Sigmoid colon (tissue), 7 donors: ENCODE measurements around the gene PI3. TPM values are rescaled to one million over a fixed set of nuclear protein-coding genes. Genes with fewer than 3 reads are reported as not detected.

Source experiments
- DNase-seq: peaks from one replicate; pipeline ENCODE4 v3.0.0-alpha.2; 2019
- H3K27ac ChIP-seq, 4 donors: fragments of 200-600 bp; sonication (generic); one replicate each; pipeline ENCODE4 v1.5.1; 2016 to 2019; ENCODE audit warnings: mild to moderate bottlenecking in 1 of 4
- H3K27me3 ChIP-seq, 3 donors: fragments of 200-600 bp; sonication (generic); one replicate each; pipeline ENCODE4 v1.5.1; 2019; ENCODE audit warnings: mild to moderate bottlenecking in 1 of 3
- H3K36me3 ChIP-seq, 4 donors: fragments of 200-600 bp; sonication (generic); one replicate each; pipeline ENCODE4 v1.5.1; 2016 to 2019
- H3K4me1 ChIP-seq, 4 donors: fragments of 200-600 bp; sonication (generic); one replicate each; pipeline ENCODE4 v1.5.1; 2017 to 2019
- H3K4me3 ChIP-seq, 4 donors: fragments of 200-600 bp; sonication (generic); one replicate each; pipeline ENCODE4 v1.5.1; 2017 to 2019; ENCODE audit warnings: mild to moderate bottlenecking in 2 of 4, moderate library complexity in 1 of 4
- H3K9me3 ChIP-seq, 4 donors: fragments of 200-600 bp in 3 of 4; sonication (generic) in 3 of 4; one replicate each; pipeline versions ENCODE4 v1.5.1 to v1.6.1; 2013 to 2019
- EP300 ChIP-seq, 4 donors: sonication (generic); formaldehyde crosslinking; IDR thresholded peaks; one replicate each; pipeline ENCODE4 v1.6.1; 2017; ENCODE audit warnings: antibody characterized with exemption in 4 of 4
- POLR2A ChIP-seq, 2 donors: fragments of 450-650 bp; IDR thresholded peaks; one replicate each; pipeline ENCODE4 v1.6.1; 2016; ENCODE audit warnings: antibody characterized with exemption in 2 of 2, mild to moderate bottlenecking in 2 of 2, moderate library complexity in 2 of 2
- POLR2AphosphoS5 ChIP-seq, 4 donors: sonication (generic); formaldehyde crosslinking; IDR thresholded peaks; one replicate each; pipeline ENCODE4 v1.6.1; 2017; ENCODE audit warnings: antibody characterized with exemption in 4 of 4
- WGBS, 2 donors: extraction: QIAGEN DNeasy Blood & Tissue Kit; methylation state at CpG; one replicate each; pipeline ENCODE4 v1.1.7; 2013; 5-methylcytosine and 5-hydroxymethylcytosine counted together
- intact Hi-C: fragments of 100-400 bp; cut with DNase I; formaldehyde crosslinking; loops from one replicate; pipeline ENCODE4 v1.15.1; 2023
- polyA plus RNA-seq, 3 donors: library from polyadenylated mRNA; stranded (reverse); fragments of 200-250 nt; gene quantifications; one replicate each; pipeline ENCODE4 v1.2.3, GENCODE V29; 2013
- total RNA-seq, 4 donors: library from RNA; depleted of rRNA; stranded (reverse); fragments of >200 nt; gene quantifications; one replicate each; pipeline ENCODE4 v1.1.0, GENCODE V29; 2016
- TF ChIP-seq, protein P1 (sequence below), 4 experiments: fragments of 450-650 bp in 3 of 4; fragments of 200-600 bp in 1 of 4; IDR thresholded peaks; one replicate each; pipeline ENCODE4 v1.5.1; 2016 to 2019; ENCODE audit warnings: antibody characterized with exemption in 4 of 4, mild to moderate bottlenecking in 3 of 4, moderate library complexity in 2 of 4
- donor health status: healthy with polysubstance abuse.
- donor health status: Bipolar disorder and iron deficiency.
- donor health status: healthy.

Gene PI3
- total and polyA plus RNA-seq, 7 donors = 52.0 to 2,021 (median 84.1) TPM; not detected in 4

DNA sequence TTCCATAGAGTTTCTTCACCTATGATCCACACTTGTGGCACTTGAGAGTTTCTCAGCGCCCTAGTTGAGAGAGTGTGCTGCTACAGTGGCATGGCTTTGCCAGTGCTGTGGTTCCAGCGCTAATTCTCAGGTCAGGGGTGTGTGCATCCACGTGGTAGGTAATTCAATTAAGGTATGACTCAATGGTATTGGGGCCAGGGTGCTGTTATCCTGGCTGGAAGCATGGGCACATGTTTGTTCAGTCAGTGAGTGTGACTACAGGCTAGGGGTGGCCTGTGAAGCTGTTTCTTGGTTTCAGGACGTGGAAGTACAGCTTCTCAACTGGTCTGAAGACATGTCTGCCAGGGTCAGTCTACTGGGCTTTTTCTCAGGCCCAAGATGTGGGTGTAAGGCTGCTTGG lies 43.4 kb downstream of the PI3 start:
- no peak for DNase-seq
- no peak overlapping the region for H3K4me3 ChIP-seq
- 73 to 79% methylated on average over 4 of the region's 4 CpGs for WGBS, 2 donors
- intact Hi-C loops = no loop called here
- no peak overlapping the region for H3K27ac ChIP-seq
- TF ChIP-seq, protein P1, sequence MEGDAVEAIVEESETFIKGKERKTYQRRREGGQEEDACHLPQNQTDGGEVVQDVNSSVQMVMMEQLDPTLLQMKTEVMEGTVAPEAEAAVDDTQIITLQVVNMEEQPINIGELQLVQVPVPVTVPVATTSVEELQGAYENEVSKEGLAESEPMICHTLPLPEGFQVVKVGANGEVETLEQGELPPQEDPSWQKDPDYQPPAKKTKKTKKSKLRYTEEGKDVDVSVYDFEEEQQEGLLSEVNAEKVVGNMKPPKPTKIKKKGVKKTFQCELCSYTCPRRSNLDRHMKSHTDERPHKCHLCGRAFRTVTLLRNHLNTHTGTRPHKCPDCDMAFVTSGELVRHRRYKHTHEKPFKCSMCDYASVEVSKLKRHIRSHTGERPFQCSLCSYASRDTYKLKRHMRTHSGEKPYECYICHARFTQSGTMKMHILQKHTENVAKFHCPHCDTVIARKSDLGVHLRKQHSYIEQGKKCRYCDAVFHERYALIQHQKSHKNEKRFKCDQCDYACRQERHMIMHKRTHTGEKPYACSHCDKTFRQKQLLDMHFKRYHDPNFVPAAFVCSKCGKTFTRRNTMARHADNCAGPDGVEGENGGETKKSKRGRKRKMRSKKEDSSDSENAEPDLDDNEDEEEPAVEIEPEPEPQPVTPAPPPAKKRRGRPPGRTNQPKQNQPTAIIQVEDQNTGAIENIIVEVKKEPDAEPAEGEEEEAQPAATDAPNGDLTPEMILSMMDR (IDR thresholded peaks at IDR 0.05) = no peak
- TF ChIP-seq POLR2A (IDR thresholded peaks at IDR 0.05) (no peak), POLR2AphosphoS5 (IDR thresholded peaks at IDR 0.05) (no peak), EP300 (IDR thresholded peaks at IDR 0.05) (no peak)
- H3K4me1 ChIP-seq = no peaks in the 10 kb centered on the region
- no peaks in the 10 kb centered on the region for H3K36me3 ChIP-seq
- peaks cover 0 to 4% (median 0%) of the 10 kb centered on the region in 3 donors for H3K27me3 ChIP-seq
- H3K9me3 ChIP-seq = no peaks in the 10 kb centered on the region

DNA sequence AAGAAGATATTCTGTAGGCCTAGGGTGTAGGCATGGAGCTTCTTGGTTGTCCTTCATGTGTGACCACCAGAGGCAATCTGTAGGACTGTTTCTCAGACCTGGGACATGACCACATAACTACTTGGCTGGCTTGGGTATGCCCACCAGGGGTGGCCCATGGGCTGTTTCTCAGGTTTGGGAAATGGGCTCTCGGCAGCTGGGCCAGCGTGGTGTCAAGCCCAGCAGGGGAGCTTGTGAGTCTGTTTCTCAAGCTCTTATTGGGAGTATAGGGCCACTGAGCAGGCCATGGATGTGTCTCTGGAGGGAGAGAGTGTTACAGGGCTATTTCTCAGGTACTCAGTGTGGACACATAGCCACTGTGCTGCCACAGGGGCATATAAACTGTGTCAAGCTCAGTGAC lies 43.9 kb downstream of the PI3 start:
- no peaks in the 10 kb centered on the region for H3K4me1 ChIP-seq
- H3K9me3 ChIP-seq = no peaks in the 10 kb centered on the region
- TF ChIP-seq POLR2A (IDR thresholded peaks at IDR 0.05) = no peak
- TF ChIP-seq, protein P1 (IDR thresholded peaks at IDR 0.05) = no peak
- WGBS, 2 donors = 92 to 98% methylated on average over 2 of the region's 2 CpGs
- H3K4me3 ChIP-seq = no peak overlapping the region
- intact Hi-C loops = no loop called here
- no peak for DNase-seq
- H3K27me3 ChIP-seq = peaks cover 0 to 4% (median 0%) of the 10 kb centered on the region in 3 donors
- no peaks in the 10 kb centered on the region for H3K36me3 ChIP-seq
- H3K27ac ChIP-seq = no peak overlapping the region

DNA sequence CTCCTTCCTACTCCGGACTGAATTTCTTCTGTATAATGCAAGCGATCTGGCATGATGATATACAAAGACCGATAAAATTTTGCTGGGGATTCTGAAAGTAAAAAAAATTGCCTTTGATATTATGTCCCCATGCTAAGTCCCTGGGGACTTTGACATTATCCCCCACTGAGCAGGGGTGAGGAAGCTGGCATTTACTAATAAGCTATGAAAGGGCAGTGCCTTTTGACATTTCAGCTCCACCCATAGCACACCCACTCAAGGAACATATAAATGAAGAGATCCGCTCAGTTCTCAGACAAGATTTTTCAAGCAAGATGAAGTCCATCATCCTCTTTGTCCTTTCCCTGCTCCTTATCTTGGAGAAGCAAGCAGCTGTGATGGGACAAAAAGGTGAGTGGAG lies 46.4 kb downstream of the PI3 start, which contains the start of gene SEMG2:
Gene SEMG2 (plus strand): TSS at position 298 of the 400 bp plus-strand sequence. CDS start 17 bp downstream, at position 315.
- 94 to 97% methylated on average over 4 of the region's 4 CpGs for WGBS, 2 donors

DNA sequence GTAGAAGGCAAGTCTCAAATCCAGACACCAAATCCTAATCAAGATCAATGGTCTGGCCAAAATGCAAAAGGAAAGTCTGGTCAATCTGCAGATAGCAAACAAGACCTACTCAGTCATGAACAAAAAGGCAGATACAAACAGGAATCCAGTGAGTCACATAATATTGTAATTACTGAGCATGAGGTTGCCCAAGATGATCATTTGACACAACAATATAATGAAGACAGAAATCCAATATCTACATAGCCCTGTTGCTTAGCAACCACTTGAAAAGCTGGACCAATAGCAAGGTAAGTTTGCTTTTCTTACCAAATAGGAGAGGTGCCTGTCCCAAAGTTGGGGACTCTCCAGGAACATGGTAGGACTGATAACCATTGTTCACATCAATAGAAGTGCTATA lies 48.4 kb downstream of the PI3 start:
- TF ChIP-seq POLR2A (IDR thresholded peaks at IDR 0.05) (no peak), POLR2AphosphoS5 (IDR thresholded peaks at IDR 0.05) (no peak), EP300 (IDR thresholded peaks at IDR 0.05) (no peak)
- TF ChIP-seq, protein P1 (IDR thresholded peaks at IDR 0.05) = no peak
- Histone ChIP-seq H3K27ac (no peak overlapping the region), H3K27me3 (peaks cover 0 to 7% (median 0%) of the 10 kb centered on the region in 3 donors), H3K9me3 (no peaks in the 10 kb centered on the region), H3K36me3 (no peaks in the 10 kb centered on the region), H3K4me3 (no peak overlapping the region), H3K4me1 (no peaks in the 10 kb centered on the region)
- intact Hi-C loops = no loop called here
- DNase-seq = no peak

More for the DNA sequence above, 46.4 kb downstream of the PI3 start, which contains the start of gene SEMG2:
- no peak for TF ChIP-seq POLR2AphosphoS5 (IDR thresholded peaks at IDR 0.05)
- TF ChIP-seq, protein P1 (IDR thresholded peaks at IDR 0.05) = no peak
- TF ChIP-seq POLR2A (IDR thresholded peaks at IDR 0.05) = no peak
- TF ChIP-seq EP300 (IDR thresholded peaks at IDR 0.05) = no peak
- intact Hi-C loops = no loop called here
- no peaks in the 10 kb centered on the region for H3K9me3 ChIP-seq
- no peak within 1 kb of the TSS for H3K27ac ChIP-seq
- no peak for DNase-seq
- no peak within 1 kb of the TSS for H3K4me3 ChIP-seq
- H3K36me3 ChIP-seq = no peaks in the 10 kb centered on the region
- H3K4me1 ChIP-seq = no peaks in the 10 kb centered on the region
- H3K27me3 ChIP-seq = peaks cover 0 to 7% (median 0%) of the 10 kb centered on the region in 3 donors

Other genes with a start within 250 kb of the PI3 start
- 1 to 10 TPM; 7.2 to 9.2 (median 8.3) TPM for gene TOMM34, start 214.5 kb upstream of the PI3 start, total RNA-seq
- 10 to 100 TPM; 10.6 to 27.3 (median 15.6) TPM for gene TOMM34, start 214.5 kb upstream of the PI3 start, polyA plus RNA-seq
- 10 to 100 TPM; 23.9 to 31.8 (median 28.1) TPM for gene STK4, start 208.4 kb upstream of the PI3 start, total RNA-seq
- gene STK4, start 208.4 kb upstream of the PI3 start, polyA plus RNA-seq = 10 to 100 TPM in 1 of 3 donors, 1 to 10 TPM in 2; 6.0 to 25.7 (median 9.2) TPM
- gene KCNS1, start 73.8 kb upstream of the PI3 start, total RNA-seq = under 1 TPM in 1 of 4 donors, not detected in 3; 0.14 TPM
- gene KCNS1, start 73.8 kb upstream of the PI3 start, polyA plus RNA-seq = 1 to 10 TPM in 1 of 3 donors, under 1 TPM in 1, not detected in 1; 0.60 to 1.1 TPM
- gene WFDC5, start 59.7 kb upstream of the PI3 start, total RNA-seq = not detected
- under 1 TPM in 1 of 3 donors, not detected in 2; 0.39 TPM for gene WFDC5, start 59.7 kb upstream of the PI3 start, polyA plus RNA-seq
- not detected for gene WFDC12, start 50.4 kb upstream of the PI3 start, total RNA-seq
- 1 to 10 TPM in 1 of 3 donors, under 1 TPM in 1, not detected in 1; 0.42 to 1.2 TPM for gene WFDC12, start 50.4 kb upstream of the PI3 start, polyA plus RNA-seq
- not detected for gene SEMG1, start 32.1 kb downstream of the PI3 start, total RNA-seq
- gene SEMG1, start 32.1 kb downstream of the PI3 start, polyA plus RNA-seq = under 1 TPM in 1 of 3 donors, not detected in 2; 0.26 TPM
- gene SEMG2, start 46.5 kb downstream of the PI3 start, total RNA-seq = not detected
- not detected for gene SEMG2, start 46.5 kb downstream of the PI3 start, polyA plus RNA-seq
- 10 to 100 TPM in 3 of 4 donors, 1 to 10 TPM in 1; 2.4 to 56.9 (median 20.6) TPM for gene SLPI, start 79.7 kb downstream of the PI3 start, total RNA-seq
- 100 to 1,000 TPM in 1 of 3 donors, 10 to 100 TPM in 2; 38.8 to 234 (median 82.3) TPM for gene SLPI, start 79.7 kb downstream of the PI3 start, polyA plus RNA-seq
- not detected for gene RBPJL, start 131.9 kb downstream of the PI3 start, total RNA-seq
- 1 to 10 TPM in 1 of 3 donors, not detected in 2; 1.8 TPM for gene RBPJL, start 131.9 kb downstream of the PI3 start, polyA plus RNA-seq
- not detected for gene MATN4, start 133.4 kb downstream of the PI3 start, total RNA-seq
- gene MATN4, start 133.4 kb downstream of the PI3 start, polyA plus RNA-seq = under 1 TPM in 1 of 3 donors, not detected in 2; 0.17 TPM
- gene SDC4, start 173.5 kb downstream of the PI3 start, total RNA-seq = 100 to 1,000 TPM in 1 of 4 donors, 10 to 100 TPM in 3; 79.9 to 149 (median 88.5) TPM
- 10 to 100 TPM; 22.2 to 63.9 (median 23.6) TPM for gene SDC4, start 173.5 kb downstream of the PI3 start, polyA plus RNA-seq
- 10 to 100 TPM; 44.2 to 58.7 (median 52.2) TPM for gene SYS1, start 188.3 kb downstream of the PI3 start, total RNA-seq
- 10 to 100 TPM; 14.4 to 35.6 (median 17.1) TPM for gene SYS1, start 188.3 kb downstream of the PI3 start, polyA plus RNA-seq
- gene TP53TG5, start 203.4 kb downstream of the PI3 start, total RNA-seq = under 1 TPM in 1 of 4 donors, not detected in 3; 0.36 TPM
- gene TP53TG5, start 203.4 kb downstream of the PI3 start, polyA plus RNA-seq = under 1 TPM in 1 of 3 donors, not detected in 2; 0.03 TPM
- gene DBNDD2, start 233.4 kb downstream of the PI3 start, total RNA-seq = 100 to 1,000 TPM in 3 of 4 donors, 10 to 100 TPM in 1; 99.7 to 111 (median 103) TPM
- 100 to 1,000 TPM; 112 to 174 (median 137) TPM for gene DBNDD2, start 233.4 kb downstream of the PI3 start, polyA plus RNA-seq
- 10 to 100 TPM; 49.7 to 66.7 (median 56.1) TPM for gene PIGT, start 241.2 kb downstream of the PI3 start, total RNA-seq
- 10 to 100 TPM; 33.0 to 98.7 (median 43.0) TPM for gene PIGT, start 241.2 kb downstream of the PI3 start, polyA plus RNA-seq